LNCaP clone FGC (cell line): ENCODE measurements around the gene TSR3.

Experiments
- DNase-seq: peaks from one replicate; pipeline ENCODE4 v3.0.0-alpha.2; 2011; ENCODE audit warnings: low read depth
- H3K4me3 ChIP-seq: 2 replicates; pipeline ENCODE4 v1.5.1; 2011; ENCODE audit warnings: mild to moderate bottlenecking, low read depth, low read length, control low read depth
- CTCF ChIP-seq: IDR thresholded peaks from 2 replicates; pipeline ENCODE4 v1.5.1; 2012; ENCODE audit warnings: mild to moderate bottlenecking; ENCODE audit not compliant: control insufficient read depth, insufficient read depth; ENCODE audit errors: extremely low read depth

Gene TSR3

DNA sequence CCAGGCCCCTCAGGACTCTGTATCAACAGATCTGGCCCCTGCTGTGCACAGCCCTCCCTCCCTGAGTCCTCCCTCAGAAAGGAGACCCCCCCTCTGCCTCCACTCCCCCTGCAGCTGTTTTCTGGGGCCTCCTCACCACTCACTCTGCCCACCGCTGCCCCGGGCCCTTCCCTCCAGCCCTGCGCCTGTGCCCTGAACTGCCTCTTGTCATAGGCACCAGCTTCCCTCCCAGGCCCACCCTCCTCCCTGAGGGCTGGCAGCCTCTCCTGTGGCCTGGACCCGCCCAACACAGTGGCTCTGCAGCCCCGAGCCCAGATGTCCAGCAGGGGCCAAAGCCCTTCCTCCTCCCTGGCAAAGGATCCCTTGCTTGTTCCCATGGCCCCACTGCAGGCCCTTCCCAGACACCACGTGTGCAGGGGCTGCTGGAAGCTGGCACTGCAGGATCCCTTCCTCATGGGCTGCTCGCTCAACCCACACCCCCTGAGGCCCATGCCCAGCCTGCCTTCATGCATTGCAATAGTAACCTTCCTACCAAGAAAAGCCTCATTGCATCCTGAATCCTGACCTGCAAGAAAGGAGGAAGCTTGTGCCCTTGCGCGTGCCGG is 25.8 kb upstream of the TSR3 start:
- no peak for TF ChIP-seq CTCF
- peak overlapping the region; percentile 75 for H3K4me3 ChIP-seq
- DNase-seq: no peak

DNA sequence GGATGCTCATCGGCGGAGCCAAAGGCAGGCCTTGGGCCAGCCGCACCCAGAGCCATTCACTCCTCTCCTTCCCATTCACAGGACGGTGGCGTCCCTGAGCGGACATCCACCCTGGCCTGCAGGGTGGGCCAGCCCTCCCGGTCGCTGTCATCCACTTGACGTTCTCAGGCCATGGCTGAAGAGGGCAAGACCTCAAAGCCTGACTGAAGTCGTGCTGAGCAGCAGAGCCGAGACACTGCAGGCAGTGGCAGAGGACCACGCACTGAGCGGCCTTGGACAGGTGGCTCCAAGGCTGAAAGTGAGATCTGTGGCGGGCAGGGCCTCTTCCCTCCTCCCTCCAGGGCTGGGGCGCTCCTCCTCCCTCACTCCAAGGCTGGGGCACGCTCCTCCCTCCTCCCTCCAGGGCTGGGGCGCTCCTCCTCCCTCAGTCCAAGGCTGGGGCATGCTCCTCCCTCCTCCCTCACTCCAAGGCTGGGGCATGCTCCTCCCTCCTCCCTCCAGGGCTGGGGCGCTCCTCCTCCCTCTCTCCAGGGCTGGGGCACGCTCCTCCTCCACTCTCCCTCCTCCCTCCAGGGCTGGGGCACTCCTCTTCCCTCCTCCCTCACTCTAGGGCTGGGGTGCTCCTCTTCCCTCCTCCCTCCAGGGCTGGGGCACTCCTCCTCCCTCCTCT is 24.2 kb upstream of the TSR3 start:
- H3K4me3 ChIP-seq: no peak overlapping the region
- no peak for TF ChIP-seq CTCF
- DNase-seq: no peak

GRCh38 chr16:1375298-1375640 is 23.6 kb upstream of the TSR3 start:
- DNase-seq: no peak
- no peak for TF ChIP-seq CTCF
- no peak overlapping the region for H3K4me3 ChIP-seq

DNA sequence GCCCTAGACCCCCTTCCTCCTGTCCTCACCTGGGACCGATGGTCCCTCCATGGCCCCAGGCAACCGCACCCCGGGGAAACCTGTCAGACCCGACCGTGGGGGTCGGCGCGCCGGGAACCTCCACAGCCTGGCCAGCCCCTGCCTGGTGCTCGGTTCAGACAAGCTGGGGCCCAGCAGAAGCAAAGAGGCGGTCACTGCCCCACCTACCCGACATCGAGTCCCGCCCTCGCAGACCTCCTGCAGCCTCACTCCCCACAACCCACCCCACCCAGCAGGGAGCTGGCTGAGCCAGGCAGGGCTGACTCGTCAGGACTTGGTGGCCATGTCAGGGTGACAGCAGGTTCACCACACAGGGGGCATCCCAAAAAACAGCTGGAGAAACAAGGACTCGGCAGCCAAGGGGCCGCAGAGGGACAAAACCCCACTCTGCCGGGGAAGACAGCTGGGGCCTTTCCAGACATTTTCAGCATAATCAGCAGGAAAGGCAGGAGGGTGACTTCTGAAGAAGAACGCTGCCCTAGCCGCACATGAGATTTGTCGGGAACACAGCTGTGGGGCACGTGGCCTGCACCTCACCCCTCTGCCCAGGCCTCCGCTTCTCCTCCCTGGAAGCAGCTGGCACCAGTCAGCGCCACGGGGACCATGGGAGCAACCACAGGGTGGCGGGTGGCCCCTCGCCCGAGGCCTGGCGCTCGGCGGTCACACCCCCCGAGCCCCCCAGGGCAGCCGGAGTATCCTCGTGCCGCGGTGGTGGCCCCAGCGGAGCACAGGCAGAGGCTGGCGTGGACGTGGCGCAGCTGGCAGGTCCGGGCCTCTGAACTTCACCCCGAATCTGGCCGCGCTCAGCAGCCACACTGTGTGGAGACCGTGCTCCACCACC is 23.0 kb upstream of the TSR3 start:
- no peak for DNase-seq
- TF ChIP-seq CTCF: no peak
- no peak overlapping the region for H3K4me3 ChIP-seq

DNA sequence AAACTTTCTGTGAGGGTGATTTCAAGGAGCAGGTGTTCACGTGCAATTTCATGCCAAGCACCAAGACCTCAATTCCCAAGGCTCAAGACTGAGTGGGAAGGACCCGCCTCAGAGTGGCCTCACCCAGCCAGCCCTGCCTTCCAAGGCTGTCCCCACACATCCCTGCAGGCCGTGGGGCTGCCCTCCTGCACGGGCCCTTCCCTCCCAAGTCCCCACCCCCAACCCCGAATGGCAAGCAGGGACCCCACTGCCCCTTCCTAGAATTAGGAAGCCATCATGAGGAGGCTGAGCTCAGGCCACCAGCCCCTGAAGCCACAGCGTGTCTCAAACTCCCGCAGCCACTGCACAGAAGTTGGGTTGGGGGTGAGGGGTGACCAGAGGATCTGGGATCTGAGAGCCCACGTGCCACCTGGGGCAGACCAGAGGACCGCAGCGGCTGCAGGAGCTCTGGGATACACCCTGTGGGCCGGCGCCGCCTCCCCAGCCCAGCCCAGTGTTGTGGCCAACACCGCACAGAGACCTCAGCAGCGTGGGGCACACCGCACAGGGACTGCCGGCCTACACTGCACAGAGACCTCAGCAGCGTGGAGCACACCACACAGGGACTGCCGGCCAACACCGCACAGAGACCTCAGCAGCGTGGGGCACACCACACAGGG is 20.7 kb upstream of the TSR3 start:
- no peak for TF ChIP-seq CTCF

DNA sequence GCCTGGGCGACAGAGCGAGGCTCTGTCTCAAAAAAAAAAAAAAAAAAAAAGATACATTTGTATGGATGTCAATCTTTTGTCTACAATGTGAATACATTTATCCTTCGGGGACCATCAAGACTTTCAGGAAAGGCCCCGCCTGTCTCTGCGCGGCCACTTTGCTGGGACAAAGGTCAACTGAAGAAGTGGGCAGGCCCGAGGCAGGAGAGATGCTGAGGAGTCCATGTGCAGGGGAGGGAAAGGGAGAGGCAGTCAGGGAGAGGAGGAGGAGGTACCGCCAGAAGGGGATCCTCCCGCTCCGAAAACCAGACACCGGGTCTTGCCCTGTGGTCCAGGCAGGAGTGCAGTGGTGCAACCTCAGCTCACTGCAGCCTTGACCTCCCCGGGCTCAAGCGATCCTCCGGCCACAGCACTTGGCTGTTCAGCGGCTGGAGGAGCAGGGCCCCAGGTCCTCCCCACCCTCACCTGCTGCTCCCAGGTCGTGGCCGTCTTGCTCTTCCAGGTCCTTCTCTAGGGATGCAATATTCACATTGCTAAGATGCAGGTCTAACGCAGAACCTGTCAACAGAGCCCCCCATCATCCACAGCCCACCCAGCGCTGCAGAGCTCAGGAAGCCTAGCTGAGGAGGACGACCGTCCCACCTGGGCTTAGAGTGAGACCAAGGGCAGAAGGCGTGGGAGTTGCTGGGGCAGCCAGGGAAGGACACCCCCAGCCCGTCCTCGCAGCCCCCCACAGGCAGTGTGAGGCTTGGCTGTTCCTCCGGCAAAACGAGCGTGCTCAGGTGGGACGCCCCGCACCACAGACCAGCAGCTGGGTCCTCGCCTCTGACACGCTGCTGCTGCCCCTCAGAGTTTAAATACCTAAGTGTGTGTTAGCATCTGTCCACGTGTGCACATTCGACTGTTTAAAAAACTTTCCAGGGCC is 19.6 kb upstream of the TSR3 start:
- TF ChIP-seq CTCF: no peak
- no peak overlapping the region for H3K4me3 ChIP-seq
- no peak for DNase-seq

More for the DNA sequence above, 20.7 kb upstream of the TSR3 start:
- no peak for DNase-seq
- no peak overlapping the region for H3K4me3 ChIP-seq
